G401 (cell line): ENCODE data around the gene RWDD1. TPM values are rescaled to one million over a fixed set of nuclear protein-coding genes. Genes with fewer than 3 reads are reported as not detected.
"Not testable (repeated sequence)": the region's sequence is repeated elsewhere in the genome, so short reads cannot be mapped to it uniquely, and the experiment has no call there.

Experiments
- DNase-seq: peaks from one replicate; pipeline ENCODE4 v3.0.0-alpha.2; 2015; ENCODE audit warnings: low spot score
- in situ Hi-C: cut with HindIII; loops from 2 replicates; pipeline ENCODE4 v1.10.0; 2016; ENCODE audit warnings: low sequenced_read_pairs, mixed read lengths
- total RNA-seq: library from RNA; depleted of rRNA; stranded (reverse); fragments of >200 nt; shearing (Covaris generic); gene quantifications from 2 replicates; pipeline ENCODE4 v1.2.3, GENCODE V29; 2014; rRNA removed

RWDD1 gene
- total RNA-seq, 1 experiment from 2014 or later = 50.3 TPM

DNA sequence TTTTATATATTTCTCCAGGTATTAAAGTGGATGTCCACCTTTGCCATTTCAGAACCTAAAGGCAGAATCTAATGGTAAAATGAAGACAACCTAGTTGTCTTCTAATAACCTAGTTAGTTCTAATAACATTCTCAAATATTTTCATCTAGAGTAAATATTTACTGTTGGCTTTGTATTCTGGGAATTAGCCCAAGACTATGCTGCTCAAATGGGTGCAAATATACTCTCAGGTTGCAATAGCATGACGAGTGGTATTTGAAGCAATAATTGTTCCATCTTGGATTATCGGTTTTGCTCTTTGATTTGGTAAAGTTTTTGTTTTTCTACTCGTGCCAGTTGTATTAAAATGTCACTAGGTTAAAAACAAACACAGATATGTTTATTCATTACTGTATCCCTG lies 23.9 kb downstream of the RWDD1 start:
- no peak for DNase-seq
- in situ Hi-C loops = no loop called here

DNA sequence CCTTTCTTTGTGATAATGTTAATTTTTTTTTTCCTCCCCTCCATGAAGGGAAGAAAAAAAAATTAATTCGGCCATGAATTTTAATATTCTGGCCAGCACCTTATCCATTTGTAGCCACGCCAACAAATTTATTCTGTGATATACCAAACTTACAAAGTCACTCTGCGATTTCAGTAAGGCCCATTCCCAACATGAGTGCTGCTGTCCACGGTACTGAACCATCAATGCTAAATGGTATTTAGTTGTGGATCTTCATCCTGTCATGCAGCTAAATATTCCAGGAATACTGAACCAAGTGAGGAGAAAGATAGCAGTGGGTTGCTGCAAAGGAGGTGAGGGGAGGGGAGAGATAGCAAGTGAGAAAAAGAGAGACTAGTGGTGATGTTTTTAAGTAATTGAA lies 25.5 kb downstream of the RWDD1 start:
- in situ Hi-C loops = no loop called here
- no peak for DNase-seq

GRCh38 chr6:116603916-116604315 lies 32.6 kb downstream of the RWDD1 start:
- DNase-seq, in situ Hi-C loops: not testable (repeated sequence)

DNA sequence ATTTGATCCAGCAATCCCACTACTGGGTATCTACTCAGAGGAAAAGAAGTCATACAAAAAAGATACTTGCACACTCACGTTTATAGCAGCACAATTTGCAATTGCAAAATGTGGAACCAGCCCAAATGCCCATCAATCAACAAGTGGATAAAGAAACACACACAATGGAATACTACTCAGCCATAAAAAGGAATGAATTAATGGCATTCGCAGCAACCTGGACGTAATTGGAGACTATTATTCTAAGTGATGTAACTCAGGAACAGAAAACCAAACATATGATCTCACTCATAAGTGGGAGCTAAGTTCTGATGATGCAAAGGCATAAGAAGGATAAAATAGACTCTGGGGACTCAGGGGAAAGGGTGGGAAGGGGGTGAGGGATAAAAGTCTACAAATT lies 33.6 kb downstream of the RWDD1 start:
- DNase-seq, in situ Hi-C loops: not testable (repeated sequence)

GRCh38 chr6:116605935-116606334 lies 34.6 kb downstream of the RWDD1 start:
- in situ Hi-C loops = no loop called here
- DNase-seq = no peak

- in situ Hi-C loops = no loop called here
- DNase-seq = no peak
Observed at GRCh38 chr6:116611056-116611455, 39.8 kb downstream of the RWDD1 start.

- DNase-seq = peak; percentile 96
- in situ Hi-C loops = no loop called here
Observed at GRCh38 chr6:116615937-116616736, 44.8 kb downstream of the RWDD1 start, which contains the start of gene RSPH4A. Gene RSPH4A, plus strand, starts transcription at chr6:116616479. Its CDS starts 145 bp downstream, at chr6:116616624.

DNA sequence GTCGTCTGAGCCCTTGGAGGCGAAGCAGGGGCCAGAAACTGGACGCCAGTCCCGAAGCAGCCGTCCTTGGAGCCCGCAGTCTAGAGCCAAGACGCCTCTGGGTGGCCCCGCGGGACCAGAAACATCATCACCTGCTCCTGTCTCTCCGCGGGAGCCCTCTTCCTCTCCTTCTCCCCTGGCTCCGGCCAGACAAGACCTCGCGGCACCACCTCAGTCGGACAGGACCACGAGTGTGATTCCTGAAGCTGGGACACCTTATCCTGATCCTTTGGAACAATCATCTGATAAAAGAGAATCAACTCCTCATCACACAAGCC lies 45.4 kb downstream of the RWDD1 start:
- in situ Hi-C loops = no loop called here
- no peak for DNase-seq

- in situ Hi-C loops = no loop called here
- no peak for DNase-seq
Observed at GRCh38 chr6:116624036-116624805, 52.9 kb downstream of the RWDD1 start.

DNA sequence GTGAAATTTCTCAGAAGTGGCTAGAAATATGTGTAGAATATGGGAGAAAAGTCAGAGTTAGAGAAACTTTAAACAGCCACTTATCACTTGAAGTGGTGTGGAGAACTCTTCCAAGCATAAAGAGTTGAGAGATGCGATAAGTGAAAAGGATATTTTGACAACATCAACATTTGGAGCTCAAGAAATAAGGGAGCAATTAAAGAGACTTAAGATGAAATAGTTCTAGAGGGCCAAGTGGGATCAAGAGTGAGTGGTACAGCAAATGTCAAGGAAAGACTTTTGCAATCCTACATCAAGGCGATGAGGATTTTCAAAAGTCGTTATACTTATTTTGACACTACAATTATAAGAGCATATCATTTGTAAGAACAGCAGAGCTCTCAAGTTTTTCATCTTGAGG lies 54.6 kb downstream of the RWDD1 start:
- no peak for DNase-seq
- in situ Hi-C loops = no loop called here

- DNase-seq = no peak
- in situ Hi-C loops = no loop called here
Observed at GRCh38 chr6:116629563-116629981, 58.3 kb downstream of the RWDD1 start.

DNA sequence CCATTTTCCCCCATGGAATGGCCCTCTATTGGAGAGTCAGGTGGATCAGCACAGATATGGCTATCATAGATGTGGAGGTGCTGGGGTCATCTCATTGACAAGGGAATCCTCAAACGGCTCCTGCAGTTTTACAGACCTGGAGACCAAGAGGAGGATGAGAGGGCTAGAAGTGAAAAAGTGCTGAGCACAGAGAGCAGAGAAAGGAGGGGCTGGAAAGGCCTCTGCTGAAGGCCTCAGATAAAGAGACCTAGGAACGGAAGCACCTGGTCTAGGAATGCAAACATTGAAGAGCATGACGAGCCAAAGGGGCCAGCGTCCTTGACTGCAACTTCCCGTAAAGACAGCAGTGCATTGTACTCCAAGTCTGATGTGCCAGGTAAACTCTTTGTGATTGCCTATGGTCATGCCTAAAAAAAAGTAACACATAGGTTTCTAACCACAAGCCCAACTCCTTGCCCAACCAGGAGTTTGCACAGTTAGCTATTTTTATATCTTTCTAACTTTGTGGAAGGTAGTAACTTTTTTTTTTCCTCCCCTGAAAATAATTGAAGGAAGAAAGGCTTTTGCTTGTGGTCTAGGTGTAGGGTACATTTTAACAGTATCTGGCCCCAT lies 60.2 kb downstream of the RWDD1 start:
- in situ Hi-C loops = no loop called here
- no peak for DNase-seq

GRCh38 chr6:116633685-116634084 lies 62.4 kb downstream of the RWDD1 start:
- no peak for DNase-seq
- in situ Hi-C loops = no loop called here

Other genes starting within 250 kb of the RWDD1 start
- gene DSE, start 200.6 kb upstream of the RWDD1 start, total RNA-seq = 30.2 and 37.8 TPM in 2 replicates
- 0.74 TPM in 1 of 2 replicates, not detected in the other for gene CALHM6, start 110.1 kb upstream of the RWDD1 start, total RNA-seq
- gene CALHM5, start 59.9 kb upstream of the RWDD1 start, total RNA-seq = under 0.01 TPM in 2 replicates
- not detected in 2 replicates for gene TRAPPC3L, start 25.8 kb upstream of the RWDD1 start, total RNA-seq
- not detected in 2 replicates for gene CALHM4, start 17.8 kb upstream of the RWDD1 start, total RNA-seq
- 0.31 and 1.3 TPM in 2 replicates for gene RSPH4A, start 45.0 kb downstream of the RWDD1 start, total RNA-seq
- 7.0 and 13.9 TPM in 2 replicates for gene ZUP1, start 97.3 kb downstream of the RWDD1 start, total RNA-seq
- 15.4 and 20.5 TPM in 2 replicates for gene KPNA5, start 109.7 kb downstream of the RWDD1 start, total RNA-seq
- not detected in 2 replicates for gene FAM162B, start 194.2 kb downstream of the RWDD1 start, total RNA-seq